A673 (cell line): ENCODE results near the gene GDF11. TPM values are rescaled to one million over a fixed set of nuclear protein-coding genes. Genes with fewer than 3 reads are reported as not detected.

ENCODE experiments used
- BruUV-seq: library from RNA; stranded (reverse); fragments of 400-500 nt; replicated peaks from 2 replicates; lab custom pipeline; 2021; lab: Mats Ljungman, UMichigan
- CTCF ChIA-PET: fragments of 300-600 bp; sonication (Branson Sonifier 250); formaldehyde crosslinking; loops from one replicate; lab custom pipeline; 2022; ENCODE audit warnings: antibody characterized with exemption; lab: Charles Lee
- POLR2A ChIA-PET: fragments of 300-600 bp; sonication (Branson Sonifier 250); formaldehyde crosslinking; loops from one replicate; lab custom pipeline; 2022; ENCODE audit warnings: antibody characterized with exemption; ENCODE audit not compliant: low non-redundant PET; lab: Charles Lee
- DNase-seq: peaks from one replicate; pipeline ENCODE4 v3.0.0-alpha.2; 2015; ENCODE audit warnings: low spot score
- H3K27ac ChIP-seq: fragments of 200-600 bp; sonication (generic); 2 replicates; pipeline ENCODE4 v1.5.1; 2016; ENCODE audit warnings: mixed run types, low read depth, mild to moderate bottlenecking, mixed read lengths, antibody characterized with exemption, low read length; ENCODE audit not compliant: poor library complexity, severe bottlenecking
- H3K27me3 ChIP-seq: fragments of 200-600 bp; sonication (generic); replicated peaks from 2 replicates; pipeline ENCODE4 v1.6.1; 2017; ENCODE audit warnings: mixed run types, low read depth, mild to moderate bottlenecking, mixed read lengths, antibody characterized with exemption, low read length; ENCODE audit not compliant: insufficient read depth, poor library complexity
- H3K36me3 ChIP-seq: fragments of 200-600 bp; sonication (generic); 2 replicates; pipeline ENCODE4 v1.6.1; 2016; ENCODE audit warnings: mixed run types, mild to moderate bottlenecking, mixed read lengths, antibody characterized with exemption, low read length; ENCODE audit not compliant: insufficient read depth, poor library complexity, severe bottlenecking
- H3K4me1 ChIP-seq: fragments of 200-600 bp; sonication (generic); 2 replicates; pipeline ENCODE4 v1.6.1; 2017; ENCODE audit warnings: mixed run types, mild to moderate bottlenecking, mixed read lengths, antibody characterized with exemption, low read length; ENCODE audit not compliant: insufficient read depth, poor library complexity, severe bottlenecking
- H3K4me3 ChIP-seq: fragments of 200-600 bp; sonication (generic); 2 replicates; pipeline ENCODE4 v1.5.1; 2016; ENCODE audit warnings: low read depth, mixed run types, mild to moderate bottlenecking, mixed read lengths, low read length; ENCODE audit not compliant: poor library complexity, severe bottlenecking
- H3K9me3 ChIP-seq: fragments of 200-600 bp; sonication (generic); 2 replicates; pipeline ENCODE4 v1.6.1; 2016; ENCODE audit warnings: mixed run types, low read depth, mild to moderate bottlenecking, mixed read lengths, antibody characterized with exemption, low read length; ENCODE audit not compliant: poor library complexity, severe bottlenecking
- CTCF ChIP-seq: fragments of 300-800, 200-600 bp; sonication (generic); conservative IDR thresholded peaks from 2 replicates; pipeline ENCODE4 v1.5.1; 2017; ENCODE audit warnings: low read depth, mild to moderate bottlenecking, antibody characterized with exemption, low read length, moderate library complexity, mixed read lengths
- EZH2 ChIP-seq: fragments of 200-600 bp; sonication (generic); IDR thresholded peaks from 2 replicates; pipeline ENCODE4 v1.6.1; 2017; ENCODE audit warnings: borderline replicate concordance, low read depth, mild to moderate bottlenecking, mixed read lengths, antibody characterized with exemption, low read length; ENCODE audit not compliant: poor library complexity, severe bottlenecking
- intact Hi-C: fragments of 100-400 bp; cut with micrococcal nuclease; formaldehyde crosslinking; loops from one replicate; pipeline ENCODE4 v1.10.0; 2022; ENCODE audit not compliant: unreplicated experiment
- total RNA-seq: library from RNA; stranded (reverse); gene quantifications from 2 replicates; pipeline ENCODE4 v1.2.3, GENCODE V29; 2021

The GDF11 gene
- total RNA-seq, 1 experiment from 2014 or later = 38.4 TPM

DNA sequence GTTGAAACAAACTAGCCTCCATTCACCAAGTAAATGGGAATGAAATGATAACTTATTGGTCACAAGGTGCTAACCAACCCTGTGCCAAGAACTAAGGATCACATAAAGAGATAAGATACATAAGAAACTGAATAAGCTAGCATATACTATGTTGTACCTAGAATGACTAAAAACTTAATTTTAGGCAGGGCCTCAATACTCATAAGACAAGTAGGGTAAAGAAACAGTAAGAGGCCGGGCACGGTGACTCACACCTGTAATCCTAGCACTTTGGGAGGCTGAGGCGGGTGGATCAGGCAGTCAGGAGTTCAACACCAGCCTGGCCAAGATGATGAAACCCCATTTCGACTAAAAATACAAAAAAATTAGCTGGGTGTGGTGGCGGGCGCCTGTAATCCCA is 17.7 kb downstream of the GDF11 start:
- no TSS peak for BruUV-seq
- CTCF ChIA-PET = no interaction called here
- peaks cover 54% of the 10 kb centered on the region for H3K36me3 ChIP-seq

DNA sequence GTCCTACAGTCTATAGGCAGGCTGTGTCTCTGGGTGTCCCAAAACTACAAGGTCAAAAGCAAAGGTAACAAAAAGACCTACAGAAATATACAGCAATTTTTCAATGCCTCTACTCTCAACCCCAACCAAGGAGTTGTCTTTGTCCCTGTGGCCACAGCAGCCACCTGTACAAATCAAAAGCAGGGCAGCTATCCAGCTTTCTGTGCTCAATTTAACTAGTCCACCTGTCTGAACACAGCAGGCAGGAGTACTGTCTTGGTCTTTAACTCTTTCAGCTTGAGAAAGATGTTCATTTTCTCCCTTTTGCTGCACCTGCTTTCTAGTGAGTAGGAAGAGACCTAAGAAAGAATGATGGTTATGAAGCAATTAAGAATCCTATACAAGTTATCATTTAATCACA is 19.7 kb downstream of the GDF11 start:
- TF ChIP-seq CTCF (no peak), EZH2 (no peak)
- no peak overlapping the region for H3K27ac ChIP-seq
- no peaks in the 10 kb centered on the region for H3K9me3 ChIP-seq
- H3K36me3 ChIP-seq = peaks cover 46% of the 10 kb centered on the region
- H3K27me3 ChIP-seq = no peaks in the 10 kb centered on the region
- ChIA-PET POLR2A (no interaction called here), CTCF (no interaction called here)
- no peak for DNase-seq
- intact Hi-C loops = no loop called here
- no peaks in the 10 kb centered on the region for H3K4me1 ChIP-seq
- no TSS peak for BruUV-seq
- no peak overlapping the region for H3K4me3 ChIP-seq

More for the DNA sequence above, 17.7 kb downstream of the GDF11 start:
- TF ChIP-seq CTCF (no peak), EZH2 (no peak)
- POLR2A ChIA-PET = no interaction called here
- H3K27ac ChIP-seq = no peak overlapping the region
- H3K4me3 ChIP-seq = no peak overlapping the region
- H3K9me3 ChIP-seq = no peaks in the 10 kb centered on the region
- no peak for DNase-seq
- no peaks in the 10 kb centered on the region for H3K27me3 ChIP-seq
- intact Hi-C loops = no loop called here
- H3K4me1 ChIP-seq = no peaks in the 10 kb centered on the region

- BruUV-seq = no TSS peak
- no peaks in the 10 kb centered on the region for H3K9me3 ChIP-seq
- DNase-seq = no peak
- no peak overlapping the region for H3K4me3 ChIP-seq
- H3K36me3 ChIP-seq = peaks cover 21% of the 10 kb centered on the region
- TF ChIP-seq CTCF (no peak), EZH2 (no peak)
- intact Hi-C loops = no loop called here
- H3K4me1 ChIP-seq = no peaks in the 10 kb centered on the region
- H3K27ac ChIP-seq = no peak overlapping the region
- no peaks in the 10 kb centered on the region for H3K27me3 ChIP-seq
- CTCF ChIA-PET = no interaction called here
- POLR2A ChIA-PET = no interaction called here
Measured at GRCh38 chr12:55765736-55766290, 22.9 kb downstream of the GDF11 start.
